Measurements from ENCODE around the gene B3GNT9.
"Not testable (repeated sequence)": the region's sequence is repeated elsewhere in the genome, so short reads cannot be mapped to it uniquely, and the experiment has no call there.

Gene B3GNT9

GRCh38 chr16:67128417-67128816 is 22.4 kb downstream of the B3GNT9 start:
- Histone ChIP-seq H3K27ac (no peak overlapping the region), H3K36me3 (peaks cover 37% of the 10 kb centered on the region), H3K9me3 (ENCODE audit: severe bottlenecking) (no peaks in the 10 kb centered on the region), H3K4me3 (ENCODE audit: low read depth, low read length) (no peak overlapping the region), H3K27me3 (ENCODE audit: insufficient read depth, low read depth, severe bottlenecking) (no peaks in the 10 kb centered on the region)
- no peak for TF ChIP-seq CTCF (IDR thresholded peaks at IDR 0.05; ENCODE audit: low read depth, low read length)
- no peak for DNase-seq

GRCh38 chr16:67122799-67123198 is 28.0 kb downstream of the B3GNT9 start:
- H3K27me3 ChIP-seq (ENCODE audit: insufficient read depth, low read depth, severe bottlenecking); H3K4me3 ChIP-seq (ENCODE audit: low read depth, low read length); H3K27ac ChIP-seq; H3K9me3 ChIP-seq (ENCODE audit: severe bottlenecking): not testable (repeated sequence)
- DNase-seq = peak; percentile 35
- peaks cover 46% of the 10 kb centered on the region for H3K36me3 ChIP-seq

GRCh38 chr16:67120025-67120424 is 30.8 kb downstream of the B3GNT9 start:
- Histone ChIP-seq H3K4me3 (ENCODE audit: low read depth, low read length) (no peak overlapping the region), H3K9me3 (ENCODE audit: severe bottlenecking) (no peaks in the 10 kb centered on the region), H3K36me3 (peaks cover 39% of the 10 kb centered on the region), H3K27me3 (ENCODE audit: insufficient read depth, low read depth, severe bottlenecking) (no peaks in the 10 kb centered on the region), H3K27ac (no peak overlapping the region)
- no peak for DNase-seq
- no peak for TF ChIP-seq CTCF (IDR thresholded peaks at IDR 0.05; ENCODE audit: low read depth, low read length)

GRCh38 chr16:67117716-67118115 is 33.1 kb downstream of the B3GNT9 start:
- Histone ChIP-seq H3K4me3 (ENCODE audit: low read depth, low read length) (no peak overlapping the region), H3K27me3 (ENCODE audit: insufficient read depth, low read depth, severe bottlenecking) (no peaks in the 10 kb centered on the region), H3K9me3 (ENCODE audit: severe bottlenecking) (no peaks in the 10 kb centered on the region), H3K36me3 (peaks cover 26% of the 10 kb centered on the region), H3K27ac (no peak overlapping the region)
- no peak for DNase-seq
- no peak for TF ChIP-seq CTCF (IDR thresholded peaks at IDR 0.05; ENCODE audit: low read depth, low read length)

- TF ChIP-seq CTCF (IDR thresholded peaks at IDR 0.05; ENCODE audit: low read depth, low read length) = no peak
- Histone ChIP-seq H3K36me3 (peaks cover 21% of the 10 kb centered on the region), H3K27me3 (ENCODE audit: insufficient read depth, low read depth, severe bottlenecking) (no peaks in the 10 kb centered on the region), H3K4me3 (ENCODE audit: low read depth, low read length) (no peak overlapping the region), H3K9me3 (ENCODE audit: severe bottlenecking) (no peaks in the 10 kb centered on the region), H3K27ac (no peak overlapping the region)
- no peak for DNase-seq
Observed at GRCh38 chr16:67116388-67117311, 34.1 kb downstream of the B3GNT9 start.

- no peak for TF ChIP-seq CTCF (IDR thresholded peaks at IDR 0.05; ENCODE audit: low read depth, low read length)
- H3K9me3 ChIP-seq (ENCODE audit: severe bottlenecking) = no peaks in the 10 kb centered on the region
- no peak overlapping the region for H3K27ac ChIP-seq
- H3K27me3 ChIP-seq (ENCODE audit: insufficient read depth, low read depth, severe bottlenecking) = no peaks in the 10 kb centered on the region
- H3K4me3 ChIP-seq (ENCODE audit: low read depth, low read length) = no peak overlapping the region
- peaks cover 24% of the 10 kb centered on the region for H3K36me3 ChIP-seq
- DNase-seq = no peak
Observed at GRCh38 chr16:67115639-67116038, 35.2 kb downstream of the B3GNT9 start.
